Esophagus muscularis mucosa (tissue), 4 donors: ENCODE results near the gene PRKAG2. TPM values are rescaled to one million over a fixed set of nuclear protein-coding genes. Genes with fewer than 3 reads are reported as not detected.
"Not testable (repeated sequence)": the region's sequence is repeated elsewhere in the genome, so short reads cannot be mapped to it uniquely, and the experiment has no call there.

Experiments
- DNase-seq: peaks from one replicate; pipeline ENCODE4 v3.0.0-alpha.2; 2017; ENCODE audit errors: extremely low spot score
- H3K27ac ChIP-seq, 4 donors: fragments of 200-600 bp; sonication (generic); replicated peaks in 1 of 4; 1 replicate in 3 of 4; 2 replicates in 1 of 4; pipeline ENCODE4 v1.5.1; 2016 to 2019; ENCODE audit warnings: mild to moderate bottlenecking in 1 of 4
- H3K27me3 ChIP-seq, 4 donors: fragments of 200-600 bp; sonication (generic); one replicate each; pipeline versions ENCODE4 v1.5.1 to v1.6.0; 2016 to 2019
- H3K36me3 ChIP-seq, 4 donors: fragments of 200-600 bp; sonication (generic); one replicate each; pipeline ENCODE4 v1.5.1; 2016 to 2019
- H3K4me1 ChIP-seq, 4 donors: fragments of 200-600 bp; sonication (generic); one replicate each; pipeline ENCODE4 v1.5.1; 2016 to 2019
- H3K4me3 ChIP-seq, 4 donors: fragments of 200-600 bp; sonication (generic); 1 replicate in 2 of 4; 2 replicates in 2 of 4; pipeline ENCODE4 v1.5.1; 2016 to 2019; ENCODE audit warnings: mild to moderate bottlenecking in 4 of 4, moderate library complexity in 1 of 4
- H3K9me3 ChIP-seq, 4 donors: fragments of 200-600 bp; sonication (generic); 1 replicate in 3 of 4; 2 replicates in 1 of 4; pipeline ENCODE4 v1.5.1; 2016 to 2019
- CTCF ChIP-seq, 3 experiments: fragments of 200-600 bp in 2 of 3; fragments of 450-650 bp in 1 of 3; sonication (generic) in 2 of 3; IDR thresholded peaks; one replicate each; pipeline ENCODE4 v1.5.1; 2017 to 2019; ENCODE audit warnings: antibody characterized with exemption in 3 of 3, mild to moderate bottlenecking in 2 of 3, moderate library complexity in 1 of 3
- EP300 ChIP-seq: sonication (generic); formaldehyde crosslinking; IDR thresholded peaks from one replicate; pipeline ENCODE4 v1.6.1; 2017; ENCODE audit warnings: antibody characterized with exemption
- POLR2A ChIP-seq: fragments of 450-650 bp; IDR thresholded peaks from one replicate; pipeline ENCODE4 v1.6.1; 2017; ENCODE audit warnings: antibody characterized with exemption, moderate library complexity, mild to moderate bottlenecking, low read depth
- POLR2AphosphoS5 ChIP-seq, 2 donors: sonication (generic); formaldehyde crosslinking; IDR thresholded peaks; one replicate each; pipeline ENCODE4 v1.6.1; 2017; ENCODE audit warnings: antibody characterized with exemption in 2 of 2
- WGBS: methylation state at CpG from one replicate; pipeline ENCODE4 v1.1.5; 2018; 5-methylcytosine and 5-hydroxymethylcytosine counted together
- intact Hi-C: fragments of 100-400 bp; cut with DNase I; formaldehyde crosslinking; loops from one replicate; pipeline ENCODE4 v1.15.1; 2023
- total RNA-seq, 4 donors: library from RNA; depleted of rRNA; stranded (reverse); fragments of >200 nt; gene quantifications; one replicate each; pipeline versions ENCODE4 v1.1.0 to v1.2.1, GENCODE V29; 2016

The PRKAG2 gene
- total RNA-seq, 4 donors from 2014 or later: 51.3 to 97.2 (median 77.5) TPM

DNA sequence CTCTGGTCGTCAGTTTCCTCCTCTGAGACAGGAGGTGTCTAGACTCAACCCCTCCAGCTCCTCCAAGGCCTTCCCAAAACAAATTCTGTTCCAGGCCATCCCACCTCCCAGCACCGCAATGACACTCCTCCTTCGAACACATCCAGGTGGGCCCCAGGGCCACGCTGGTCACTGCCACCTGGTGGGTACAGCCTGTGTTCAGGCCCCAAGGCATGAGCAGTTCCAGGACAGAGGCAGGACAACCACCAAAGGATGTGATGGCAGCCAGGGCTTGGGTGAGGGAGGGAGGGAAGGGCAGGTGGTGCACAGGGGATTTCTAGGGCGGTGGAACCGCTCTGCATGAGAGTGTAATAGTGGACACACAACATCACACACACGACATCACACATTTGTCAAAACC lies 76.5 kb downstream of the PRKAG2 start:
- H3K9me3 ChIP-seq: no peaks in the 10 kb centered on the region
- no peak for DNase-seq
- TF ChIP-seq CTCF (IDR thresholded peaks at IDR 0.05) (no peak), POLR2AphosphoS5 (IDR thresholded peaks at IDR 0.05) (no peak), EP300 (no peak), POLR2A (no peak)
- H3K27me3 ChIP-seq: no peaks in the 10 kb centered on the region
- no peaks in the 10 kb centered on the region for H3K36me3 ChIP-seq
- H3K4me1 ChIP-seq: peaks cover 15 to 31% (median 22%) of the 10 kb centered on the region in 4 donors
- H3K27ac ChIP-seq: no peak overlapping the region
- intact Hi-C loops: no loop called here
- H3K4me3 ChIP-seq: no peak overlapping the region
- WGBS: 85% methylated on average over 7 of the region's 7 CpGs

GRCh38 chr7:151799506-151799905 lies 77.4 kb downstream of the PRKAG2 start:
- no peaks in the 10 kb centered on the region for H3K36me3 ChIP-seq
- intact Hi-C loops: no loop called here
- H3K4me1 ChIP-seq: peaks cover 15 to 36% (median 30%) of the 10 kb centered on the region in 4 donors
- no peak overlapping the region for H3K4me3 ChIP-seq
- H3K27ac ChIP-seq: no peak overlapping the region
- WGBS: 93% methylated on average over 13 of the region's 15 CpGs
- H3K27me3 ChIP-seq: no peaks in the 10 kb centered on the region
- DNase-seq: no peak
- TF ChIP-seq POLR2A: no peak
- TF ChIP-seq EP300: no peak
- TF ChIP-seq CTCF (IDR thresholded peaks at IDR 0.05): no peak
- no peak for TF ChIP-seq POLR2AphosphoS5 (IDR thresholded peaks at IDR 0.05)
- no peaks in the 10 kb centered on the region for H3K9me3 ChIP-seq

GRCh38 chr7:151798851-151799448 lies 78.0 kb downstream of the PRKAG2 start:
- 91% methylated on average over 10 of the region's 10 CpGs for WGBS
- peaks cover 15 to 39% (median 34%) of the 10 kb centered on the region in 4 donors for H3K4me1 ChIP-seq
- H3K27me3 ChIP-seq: no peaks in the 10 kb centered on the region
- intact Hi-C loops: no loop called here
- no peak for TF ChIP-seq POLR2A
- no peak for TF ChIP-seq CTCF (IDR thresholded peaks at IDR 0.05)
- no peak for TF ChIP-seq POLR2AphosphoS5 (IDR thresholded peaks at IDR 0.05)
- no peak for TF ChIP-seq EP300
- DNase-seq: no peak
- H3K4me3 ChIP-seq: no peak overlapping the region
- peak overlapping the region in 2 of 4 donors; percentile 49 to 63 for H3K27ac ChIP-seq
- no peaks in the 10 kb centered on the region for H3K36me3 ChIP-seq
- no peaks in the 10 kb centered on the region for H3K9me3 ChIP-seq

DNA sequence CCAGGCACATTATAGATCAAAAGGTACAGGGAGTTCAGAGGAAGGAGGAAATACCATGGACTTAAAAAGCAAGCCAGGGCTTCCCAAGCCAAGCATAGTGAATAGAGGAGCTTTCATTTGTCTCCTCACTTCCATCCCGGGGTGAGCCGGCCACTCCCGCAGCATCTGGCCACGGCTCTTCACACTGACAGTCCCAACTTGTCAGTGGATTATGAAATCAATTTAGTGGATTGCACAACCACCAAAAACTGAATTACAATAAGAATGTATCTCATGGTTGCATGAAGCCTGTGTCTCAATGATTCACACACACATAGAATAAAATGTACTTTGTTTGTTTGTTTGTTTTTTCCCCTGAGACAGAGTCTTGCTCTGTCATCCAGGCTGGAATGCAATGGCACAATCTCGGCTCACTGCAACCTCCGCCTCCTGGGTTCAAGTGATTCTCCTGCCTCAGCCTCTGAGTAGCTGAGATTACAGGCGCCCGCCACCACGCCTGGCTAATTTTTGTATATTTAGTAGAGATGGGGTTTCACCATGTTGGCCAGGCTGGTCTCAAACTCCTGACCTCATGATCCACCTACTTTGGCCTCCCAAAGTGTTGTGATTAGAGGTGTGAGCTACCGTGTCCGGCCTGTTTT lies 79.1 kb downstream of the PRKAG2 start:
- H3K36me3 ChIP-seq, H3K4me3 ChIP-seq, DNase-seq, H3K9me3 ChIP-seq, intact Hi-C loops, H3K27me3 ChIP-seq: not testable (repeated sequence)
- peak overlapping the region; percentile 58 to 74 (median 63) for H3K27ac ChIP-seq
- WGBS: 74% methylated on average over 11 of the region's 11 CpGs
- peaks cover 15 to 44% (median 36%) of the 10 kb centered on the region in 4 donors for H3K4me1 ChIP-seq
- peak; percentile 37 to 62 for TF ChIP-seq POLR2AphosphoS5 (IDR thresholded peaks at IDR 0.05)

DNA sequence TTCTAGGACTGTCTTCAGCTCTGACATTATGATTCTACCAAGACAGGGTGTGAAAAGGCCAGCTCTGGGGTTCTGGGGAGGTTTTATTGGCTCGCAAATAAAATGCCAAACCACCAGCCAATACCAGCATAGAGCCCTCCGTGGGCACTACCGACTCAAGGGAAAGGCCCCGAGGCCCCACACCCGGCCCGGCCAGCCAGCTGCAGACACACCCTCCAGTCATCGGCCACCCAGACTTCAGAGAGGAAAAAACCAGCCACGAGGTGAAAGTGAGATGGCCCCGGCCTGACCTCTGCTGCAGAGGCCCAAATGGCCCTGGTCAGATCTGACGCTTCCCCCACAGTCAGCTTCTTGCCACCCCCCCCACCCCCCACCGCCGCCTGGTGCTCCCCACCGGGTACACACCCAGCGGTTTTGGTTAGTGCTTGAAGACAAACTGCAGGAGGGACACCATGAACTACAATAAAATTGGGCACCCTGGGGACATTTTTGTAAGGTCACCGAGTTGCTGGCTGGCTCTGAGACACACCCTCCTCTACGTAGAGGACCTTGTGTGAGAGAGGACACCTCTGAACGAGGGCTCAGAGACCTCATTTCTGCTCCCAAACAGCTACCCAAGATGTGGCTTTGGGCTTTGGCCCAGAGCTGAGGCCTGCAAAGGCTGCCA lies 79.9 kb downstream of the PRKAG2 start:
- TF ChIP-seq POLR2A (no peak), POLR2AphosphoS5 (IDR thresholded peaks at IDR 0.05) (no peak), EP300 (no peak), CTCF (IDR thresholded peaks at IDR 0.05) (no peak)
- Histone ChIP-seq H3K27me3 (no peaks in the 10 kb centered on the region), H3K4me3 (no peak overlapping the region), H3K9me3 (no peaks in the 10 kb centered on the region), H3K27ac (peak overlapping the region; percentile 58 to 74 (median 63)), H3K36me3 (no peaks in the 10 kb centered on the region), H3K4me1 (peaks cover 15 to 44% (median 36%) of the 10 kb centered on the region in 4 donors)
- intact Hi-C loops: no loop called here
- WGBS: 59% methylated on average over 13 of the region's 17 CpGs
- no peak for DNase-seq
